Dermis microvascular lymphatic vessel endothelial cell (primary cell): ENCODE results near the gene DMXL1. TPM values are rescaled to one million over a fixed set of nuclear protein-coding genes. Genes with fewer than 3 reads are reported as not detected.

Source experiments
- DNase-seq, 2 donors: peaks; one replicate each; pipeline versions ENCODE4 v3.0.0 to v3.0.0-alpha.2; 2010; ENCODE audit warnings: low read depth in 2 of 2
- total RNA-seq: library from RNA; depleted of rRNA; stranded (reverse); fragments of >200 nt; gene quantifications from 2 replicates; pipeline ENCODE4 v1.2.1, GENCODE V29; 2014

DMXL1 gene
- total RNA-seq, 1 donor from 2014 or later = 17.7 TPM

GRCh38 chr5:119268387-119269060 lies 197.6 kb downstream of the DMXL1 start:
- peak; percentile 61 to 93 for DNase-seq

DNA sequence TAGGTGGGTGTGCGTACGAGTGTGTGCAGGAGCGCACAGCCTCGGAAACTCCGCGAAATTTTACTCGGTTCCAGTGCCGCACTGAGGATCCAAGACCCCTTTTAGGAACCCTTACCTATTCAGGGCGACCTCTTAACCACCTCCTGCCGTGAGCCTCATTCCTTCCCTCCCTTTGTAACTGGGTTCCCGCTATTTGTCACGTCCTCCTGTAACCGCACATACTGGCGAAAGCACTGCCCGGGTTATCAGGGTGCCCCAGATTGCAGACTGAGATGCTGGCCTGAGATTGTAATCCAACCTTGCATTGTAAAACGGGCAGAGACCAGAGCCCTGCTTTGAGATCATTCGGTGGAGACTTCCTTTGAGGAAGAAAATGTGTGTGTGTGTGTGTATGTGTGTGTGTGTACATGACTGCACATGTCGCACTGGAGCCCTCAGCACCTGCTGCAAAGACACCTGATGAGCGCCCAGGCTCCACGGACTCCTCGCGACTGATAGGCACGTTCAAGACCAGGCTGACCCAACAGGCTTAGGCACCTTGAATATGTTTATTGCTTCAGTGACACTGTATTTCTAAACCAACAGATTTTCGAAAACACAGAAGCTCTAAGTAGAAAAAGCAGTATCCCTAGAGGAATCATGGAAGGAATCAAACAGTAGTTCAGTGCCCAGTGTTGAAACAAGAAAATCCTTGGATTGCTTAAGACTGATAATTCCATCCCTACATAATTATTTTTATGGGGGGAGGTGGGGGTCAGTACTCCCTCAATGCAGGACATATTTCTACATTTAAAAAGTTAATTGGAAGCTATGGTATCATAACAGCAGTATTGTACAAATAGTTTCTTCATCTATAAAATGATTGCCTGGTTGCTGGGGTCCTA lies 198.4 kb downstream of the DMXL1 start:
- peak in 1 of 2 donors; percentile 48 for DNase-seq

- DNase-seq = no peak
Observed at GRCh38 chr5:119270121-119270565, 199.3 kb downstream of the DMXL1 start.

- DNase-seq = no peak
Observed at GRCh38 chr5:119270960-119271757, 200.3 kb downstream of the DMXL1 start.

- DNase-seq = no peak
Observed at GRCh38 chr5:119271758-119272730, 201.2 kb downstream of the DMXL1 start.

DNA sequence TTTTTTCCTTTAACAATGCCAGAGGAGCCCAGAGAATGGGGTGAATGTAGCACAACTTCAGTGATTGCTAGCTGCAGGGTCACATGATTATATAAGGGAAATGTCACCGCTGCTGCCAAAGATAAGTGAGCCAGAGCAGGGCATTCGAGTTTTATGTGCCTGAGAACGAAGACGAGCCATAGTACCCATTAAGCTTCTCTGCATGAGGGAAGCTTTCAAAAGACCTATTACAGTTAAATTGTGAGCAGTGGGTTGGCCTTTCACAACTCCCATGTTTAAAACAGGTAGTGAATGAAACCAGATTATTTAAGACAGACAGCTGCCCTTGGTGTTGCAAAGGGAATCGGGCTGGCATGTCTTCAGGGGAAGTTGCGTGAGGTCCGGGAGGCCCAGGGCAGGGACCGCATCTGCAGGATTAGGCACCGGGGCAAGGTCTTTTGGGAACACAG lies 202.5 kb downstream of the DMXL1 start:
- peak in 1 of 2 donors; percentile 7 for DNase-seq

DNA sequence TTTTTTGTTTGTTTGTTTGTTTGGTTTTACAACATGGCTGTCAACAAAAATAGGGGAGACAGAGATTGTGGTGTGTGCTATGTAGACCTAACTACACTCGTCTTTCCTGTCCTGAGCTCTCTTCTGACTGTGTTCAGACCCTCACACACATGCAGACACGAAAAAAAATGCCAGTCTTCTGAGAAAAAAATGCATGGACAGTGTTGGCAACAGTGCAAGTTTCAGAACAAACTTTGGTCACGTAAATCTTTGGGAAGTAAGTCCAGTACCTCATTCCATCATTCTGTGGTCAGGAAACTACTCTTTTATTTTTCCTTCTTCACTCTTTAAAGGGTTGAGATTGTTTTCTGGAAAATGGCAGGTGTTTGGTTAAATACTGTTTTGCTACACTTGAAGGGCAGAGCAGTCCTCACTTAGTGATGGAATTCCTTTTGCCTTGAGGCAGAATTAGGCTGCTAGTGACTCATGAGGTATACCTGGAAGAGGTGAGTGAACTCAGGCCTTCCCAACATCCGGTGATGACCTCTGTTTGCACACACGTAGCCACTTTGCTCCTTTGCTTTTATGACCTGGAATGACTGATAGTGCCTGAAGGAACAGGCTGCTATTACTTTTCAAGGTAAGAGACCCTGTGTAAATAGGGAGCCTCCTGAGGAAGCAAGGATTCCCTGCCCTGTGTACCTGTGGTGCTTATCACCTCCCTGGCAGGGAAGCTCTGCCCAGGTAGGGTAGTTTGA lies 203.3 kb downstream of the DMXL1 start:
- DNase-seq = no peak

- peak in 1 of 2 donors; percentile 77 for DNase-seq
Observed at GRCh38 chr5:119274767-119275130, 203.9 kb downstream of the DMXL1 start.

DNA sequence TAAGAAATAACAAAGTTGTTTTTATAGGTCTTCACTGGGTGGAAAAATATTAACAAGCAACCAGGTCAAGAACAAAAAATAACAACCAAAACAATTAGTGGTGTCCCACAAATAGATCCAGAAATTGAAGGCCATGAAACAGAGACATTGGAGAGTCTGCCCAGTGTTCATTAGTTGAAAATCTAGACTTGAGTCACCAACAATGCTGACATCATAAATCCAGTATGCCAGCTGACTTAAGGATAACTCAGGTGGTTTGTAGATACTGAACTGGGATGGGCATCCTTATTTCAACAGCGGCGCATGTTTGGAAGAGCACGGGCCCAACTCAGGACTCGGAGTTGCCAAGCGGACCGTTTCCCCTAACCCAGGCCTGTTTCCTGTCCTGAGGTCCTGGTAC lies 204.3 kb downstream of the DMXL1 start:
- DNase-seq = peak in 1 of 2 donors; percentile 28

- no peak for DNase-seq
Observed at GRCh38 chr5:119275601-119276173, 204.8 kb downstream of the DMXL1 start.

DNA sequence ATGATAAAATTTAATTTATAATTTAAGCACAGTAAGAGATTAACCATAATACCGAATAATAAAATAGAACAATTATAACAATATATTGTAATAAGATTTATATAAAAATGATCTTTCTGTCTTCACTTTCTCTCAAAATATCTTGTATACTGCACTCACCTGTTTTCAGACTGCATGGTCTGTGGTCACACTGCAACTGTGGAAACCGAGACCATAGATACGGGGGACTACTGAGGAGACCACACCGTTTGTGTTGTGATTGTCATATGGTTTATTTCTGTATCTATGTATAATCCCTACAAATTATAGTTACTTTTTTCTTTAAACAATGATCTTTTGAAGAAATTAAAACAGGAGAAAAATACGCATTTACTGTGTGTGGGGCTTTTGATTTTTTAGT lies 206.1 kb downstream of the DMXL1 start:
- DNase-seq = no peak

GRCh38 chr5:119279093-119279492 lies 208.2 kb downstream of the DMXL1 start:
- DNase-seq = no peak

- no peak for DNase-seq
Observed at GRCh38 chr5:119280380-119280779, 209.5 kb downstream of the DMXL1 start.

DNA sequence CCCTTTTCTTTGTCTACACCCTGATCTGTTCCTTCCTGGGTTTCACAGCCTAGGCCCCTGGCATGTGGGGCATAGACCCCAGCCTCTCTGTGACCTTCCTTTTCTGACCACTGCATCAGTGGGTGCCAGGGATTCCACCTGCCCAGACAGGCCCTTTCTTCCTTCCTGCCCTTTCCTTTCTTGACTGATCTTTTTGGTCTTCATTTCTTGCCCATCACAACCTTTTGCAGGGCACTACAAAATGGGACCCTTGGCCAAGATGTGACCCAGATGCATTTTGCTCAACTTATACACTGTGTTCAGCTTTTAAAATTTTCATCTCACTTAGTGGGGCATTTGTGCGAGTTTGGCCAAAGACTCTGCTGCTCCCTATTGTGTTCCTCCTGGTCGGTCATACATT lies 211.7 kb downstream of the DMXL1 start:
- no peak for DNase-seq

- DNase-seq = no peak
Observed at GRCh38 chr5:119284031-119284430, 213.1 kb downstream of the DMXL1 start.

- no peak for DNase-seq
Observed at GRCh38 chr5:119285070-119285916, 214.4 kb downstream of the DMXL1 start.

GRCh38 chr5:119286511-119287488 lies 215.9 kb downstream of the DMXL1 start:
- DNase-seq = no peak
